H1 (cell line): ENCODE data around the gene KMT2E. TPM values are rescaled to one million over a fixed set of nuclear protein-coding genes. Genes with fewer than 3 reads are reported as not detected.

Experiments
- CTCF ChIA-PET: fragments of 300-600 bp; sonication (Branson Sonifier 250); formaldehyde crosslinking; loops from one replicate; lab custom pipeline; 2021; ENCODE audit not compliant: partially characterized antibody; lab: Charles Lee
- POLR2A ChIA-PET: fragments of 300-600 bp; sonication (Branson Sonifier 250); formaldehyde crosslinking; loops from one replicate; lab custom pipeline; 2021; ENCODE audit warnings: inconsistent platforms; ENCODE audit not compliant: partially characterized antibody; lab: Charles Lee
- DNase-seq, 2 experiments: peaks; one replicate each; pipeline versions ENCODE4 v3.0.0 to v3.0.0-alpha.2; 2010 to 2022; ENCODE audit warnings: low spot score in 2 of 2, low read depth in 1 of 2, mixed read lengths in 1 of 2
- FAIRE-seq: peaks from 2 replicates; lab custom pipeline; 2011; peaks lifted over from hg19 to GRCh38; lab: Jason Lieb, UNC
- H2AFZ ChIP-seq: 2 replicates; pipeline ENCODE4 v1.8.1; 2012; ENCODE audit warnings: low read length, inconsistent platforms
- H2AK5ac ChIP-seq: 2 replicates; pipeline ENCODE4 v1.6.1; 2013; ENCODE audit warnings: low read depth, low read length
- H2BK120ac ChIP-seq: replicated peaks from 2 replicates; pipeline ENCODE3; 2013; ENCODE audit warnings: low read depth, low read length, inconsistent platforms
- H2BK12ac ChIP-seq: 2 replicates; pipeline ENCODE4 v1.6.1; 2013; ENCODE audit warnings: low read depth, low read length
- H2BK15ac ChIP-seq: 2 replicates; pipeline ENCODE4 v1.6.1; 2013; ENCODE audit warnings: low read length
- H2BK20ac ChIP-seq: 2 replicates; pipeline ENCODE4 v1.6.1; 2013; ENCODE audit warnings: low read length
- H2BK5ac ChIP-seq: 2 replicates; pipeline ENCODE4 v1.6.1; 2013; ENCODE audit warnings: low read depth, low read length
- H3K14ac ChIP-seq: 2 replicates; pipeline ENCODE4 v1.6.1; 2013; ENCODE audit warnings: inconsistent platforms; ENCODE audit not compliant: insufficient read length
- H3K18ac ChIP-seq: 2 replicates; pipeline ENCODE4 v1.6.1; 2013; ENCODE audit warnings: low read length; ENCODE audit errors: extremely low read depth
- H3K23ac ChIP-seq: 2 replicates; pipeline ENCODE4 v1.6.1; 2013; ENCODE audit warnings: inconsistent platforms; ENCODE audit not compliant: insufficient read length
- H3K23me2 ChIP-seq: 2 replicates; pipeline ENCODE4 v1.6.1; 2013; ENCODE audit warnings: low read depth, low read length
- H3K27ac ChIP-seq: 2 replicates; pipeline ENCODE4 v1.6.1; 2011; ENCODE audit warnings: low read depth, low read length, inconsistent platforms
- H3K27me3 ChIP-seq, 4 experiments: replicated peaks in 1 of 4; 1 replicate in 1 of 4; 2 replicates in 3 of 4; pipeline versions ENCODE4 v1.6.1 to v1.8.1; 2011 to 2013; ENCODE audit warnings: low read length in 3 of 4, mild to moderate bottlenecking in 3 of 4, inconsistent platforms in 2 of 4, mixed read lengths in 2 of 4, moderate library complexity in 1 of 4; ENCODE audit not compliant: control insufficient read depth in 3 of 4, insufficient read depth in 3 of 4; ENCODE audit errors: extremely low read depth in 1 of 4
- H3K36me3 ChIP-seq, 4 experiments: 2 replicates each; pipeline versions ENCODE4 v1.6.1 to v1.8.1; 2011 to 2013; ENCODE audit warnings: mild to moderate bottlenecking in 4 of 4, low read length in 3 of 4, moderate library complexity in 2 of 4, control low read depth in 1 of 4, inconsistent platforms in 1 of 4; ENCODE audit not compliant: insufficient read depth in 4 of 4, control insufficient read depth in 2 of 4
- H3K4ac ChIP-seq: replicated peaks from 2 replicates; pipeline ENCODE3; 2013; ENCODE audit warnings: low read length, low read depth, mixed read lengths, inconsistent platforms; ENCODE audit not compliant: insufficient read length
- H3K4me1 ChIP-seq, 4 experiments: replicated peaks in 1 of 4; 1 replicate in 1 of 4; 2 replicates in 3 of 4; pipeline versions ENCODE4 v1.6.1 to v1.8.1; 2011 to 2013; ENCODE audit warnings: low read length in 3 of 4, inconsistent platforms in 2 of 4, mixed read lengths in 1 of 4; ENCODE audit not compliant: insufficient read depth in 4 of 4, control insufficient read depth in 3 of 4
- H3K4me2 ChIP-seq, 2 experiments: 2 replicates each; pipeline versions ENCODE4 v1.6.1 to v1.8.1; 2011 to 2013; ENCODE audit warnings: low read depth in 2 of 2, low read length in 2 of 2, control low read depth in 1 of 2, inconsistent platforms in 1 of 2, mild to moderate bottlenecking in 1 of 2; ENCODE audit not compliant: insufficient read depth in 1 of 2
- H3K4me3 ChIP-seq, 4 experiments: fragments of 200-600, 300-600 bp in 1 of 4; sonication (generic), shearing (Covaris generic), sonication (Bioruptor Twin) in 1 of 4; 2 replicates each; pipeline versions ENCODE4 v1.5.1 to v1.8.1; 2011 to 2016; ENCODE audit warnings: low read length in 4 of 4, low read depth in 3 of 4, control low read depth in 2 of 4, inconsistent platforms in 2 of 4, mild to moderate bottlenecking in 2 of 4, mixed read lengths in 1 of 4, moderate library complexity in 1 of 4; ENCODE audit not compliant: insufficient read depth in 2 of 4; ENCODE audit errors: extremely low read depth in 1 of 4
- H3K56ac ChIP-seq: replicated peaks from 2 replicates; pipeline ENCODE3; 2013; ENCODE audit warnings: low read depth, mild to moderate bottlenecking, mixed read lengths, low read length, inconsistent platforms; ENCODE audit not compliant: insufficient read length
- H3K79me1 ChIP-seq: 2 replicates; pipeline ENCODE4 v1.6.1; 2013; ENCODE audit warnings: low read depth, low read length, control low read depth
- H3K79me2 ChIP-seq, 2 experiments: 2 replicates each; pipeline versions ENCODE4 v1.6.1 to v1.8.1; 2012 to 2013; ENCODE audit warnings: low read length in 2 of 2, mild to moderate bottlenecking in 2 of 2, inconsistent platforms in 1 of 2; ENCODE audit not compliant: insufficient read depth in 2 of 2, control insufficient read depth in 1 of 2
- H3K9ac ChIP-seq, 4 experiments: replicated peaks in 1 of 4; 1 replicate in 1 of 4; 2 replicates in 3 of 4; pipeline versions ENCODE4 v1.6.1 to v1.8.1; 2011 to 2013; ENCODE audit warnings: low read depth in 3 of 4, low read length in 3 of 4, control low read depth in 2 of 4, mild to moderate bottlenecking in 2 of 4, moderate library complexity in 2 of 4, inconsistent platforms in 1 of 4; ENCODE audit errors: extremely low read depth in 1 of 4
- H3K9me3 ChIP-seq, 2 experiments: 2 replicates each; pipeline versions ENCODE4 v1.6.1 to v1.8.1; 2012 to 2013; ENCODE audit warnings: mild to moderate bottlenecking in 2 of 2, moderate library complexity in 2 of 2, control low read depth in 1 of 2, inconsistent platforms in 1 of 2, low read depth in 1 of 2, low read length in 1 of 2, mixed read lengths in 1 of 2; ENCODE audit not compliant: insufficient read depth in 2 of 2
- H4K20me1 ChIP-seq, 2 experiments: replicated peaks in 1 of 2; 2 replicates each; pipeline versions ENCODE3 to v1.8.1; 2011 to 2013; ENCODE audit warnings: inconsistent platforms in 2 of 2, low read length in 2 of 2, mild to moderate bottlenecking in 1 of 2; ENCODE audit not compliant: insufficient read depth in 2 of 2, control insufficient read depth in 1 of 2
- H4K5ac ChIP-seq: 2 replicates; pipeline ENCODE4 v1.6.1; 2013; ENCODE audit warnings: low read length, low read depth, mixed read lengths, inconsistent platforms; ENCODE audit not compliant: insufficient read length
- H4K8ac ChIP-seq: 2 replicates; pipeline ENCODE4 v1.8.0; 2013; ENCODE audit warnings: mild to moderate bottlenecking, moderate library complexity, low read length, inconsistent platforms; ENCODE audit not compliant: insufficient read depth; ENCODE audit errors: extremely low read depth
- H4K91ac ChIP-seq: replicated peaks from 2 replicates; pipeline ENCODE3; 2013; ENCODE audit warnings: low read length, mixed read lengths, inconsistent platforms; ENCODE audit not compliant: insufficient read length
- ASH2L ChIP-seq: fragments of 200-600, 300-600 bp; sonication (generic); IDR thresholded peaks from one replicate; pipeline ENCODE4 v1.7.1; 2017; ENCODE audit warnings: low read length
- CBX8 ChIP-seq: fragments of 300-800, 300-1000 bp; sonication (generic); IDR thresholded peaks from 2 replicates; pipeline ENCODE4 v1.7.1; 2016; ENCODE audit warnings: low read depth, low read length, borderline replicate concordance
- EZH2 ChIP-seq: fragments of 200-600 bp; sonication (generic); IDR thresholded peaks from 2 replicates; pipeline ENCODE4 v1.7.1; 2012; ENCODE audit warnings: low read depth, mild to moderate bottlenecking, moderate library complexity, low read length, inconsistent platforms; ENCODE audit not compliant: severe bottlenecking
- GTF2F1 ChIP-seq: IDR thresholded peaks from 2 replicates; pipeline ENCODE4 v1.6.1; 2012; ENCODE audit warnings: low read depth, low read length, improper control_type of control experiment, borderline replicate concordance
- SP2 ChIP-seq: IDR thresholded peaks from 2 replicates; pipeline ENCODE4 v1.6.1; 2012; ENCODE audit warnings: mild to moderate bottlenecking, low read length, inconsistent platforms
- SUZ12 ChIP-seq: fragments of 200-600 bp; sonication (generic); IDR thresholded peaks from 2 replicates; pipeline ENCODE4 v1.6.1; 2012; ENCODE audit warnings: mild to moderate bottlenecking, inconsistent platforms, low read length, moderate library complexity, mixed read lengths
- TBP ChIP-seq: IDR thresholded peaks from 2 replicates; pipeline ENCODE4 v1.6.1; 2011; ENCODE audit warnings: low read depth, low read length, improper control_type of control experiment
- ZNF274 ChIP-seq: IDR thresholded peaks from 2 replicates; pipeline ENCODE4 v1.7.0; 2012; ENCODE audit warnings: low read length, borderline replicate concordance; ENCODE audit errors: extremely low read depth
- WGBS, 2 experiments: shearing (Covaris generic) in 1 of 2; methylation state at CpG; one replicate each; pipeline versions ENCODE4 v1.1.6 to v1.1.7; 2013 to 2015; ENCODE audit warnings: low lambda C conversion rate in 2 of 2, mixed read lengths in 2 of 2, inconsistent platforms in 1 of 2, low coverage in 1 of 2, missing lambda C conversion rate in 1 of 2; ENCODE audit not compliant: insufficient replicate concordance in 2 of 2, insufficient coverage in 1 of 2, insufficient read length in 1 of 2; ENCODE audit errors: extremely low coverage in 1 of 2, missing lambda C conversion rate in 1 of 2; 5-methylcytosine and 5-hydroxymethylcytosine counted together
- polyA plus RNA-seq, 7 experiments: library from polyadenylated mRNA; depleted of rRNA in 3 of 7; stranded (reverse) in 5 of 7; unstranded in 2 of 7; fragments of >200 nt in 5 of 7; fragments of 200-250 nt in 2 of 7; gene quantifications; 1 replicate in 5 of 7; 2 replicates in 1 of 7; 4 replicates in 1 of 7; pipeline versions ENCODE4 v1.2.1 to v1.2.3, GENCODE V29; 2011 to 2013; ENCODE audit warnings: missing spikeins in 2 of 7, mixed read lengths in 2 of 7
- total RNA-seq: library from RNA; stranded (reverse); fragmentation: NEBNext Ultra II Directional; extraction: Animal tissue kit (Norgen Biotek cat#: 25700); gene quantifications from 2 replicates; pipeline ENCODE4 v1.2.1, GENCODE V29; 2021

The KMT2E gene
- total and polyA plus RNA-seq, 2 of the 8 experiments (the other 6 are each of a cell fraction or from before 2014, with no cell fraction given) = 10.9 to 45.0 TPM

DNA sequence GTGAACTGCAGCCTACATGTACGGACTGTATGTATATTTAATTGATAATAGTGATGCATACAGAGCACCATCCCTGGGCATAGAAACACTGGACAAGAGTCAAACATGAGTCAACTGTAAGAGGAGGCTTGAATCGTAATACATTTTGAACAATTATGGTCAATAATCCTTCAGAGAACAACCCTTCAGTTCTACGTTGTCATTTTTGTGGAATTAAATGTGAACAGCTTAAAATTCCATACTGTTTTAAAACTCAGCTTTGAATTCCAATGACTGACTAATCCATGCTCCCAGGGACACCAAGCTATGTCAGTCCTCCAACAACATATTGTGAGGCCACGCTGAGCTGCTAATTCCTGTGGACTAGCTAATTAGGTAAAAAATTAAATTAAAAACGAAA lies 41.5 kb upstream of the KMT2E start:
- no peak overlapping the region for H2BK15ac ChIP-seq
- ChIA-PET CTCF (interaction anchor here (1.0 to 2.6 kb wide), 2 partner anchors 8 to 45 kb away, joined by 3 to 13 read pairs; no protein-coding TSS in a partner anchor), POLR2A (interaction anchor here (1.4 to 5.9 kb wide), 2 partner anchors 11 to 41 kb away, joined by 4 to 36 read pairs; partner anchors contain the start of gene KMT2E)
- H2BK12ac ChIP-seq = no peak overlapping the region
- no peak overlapping the region for H2BK20ac ChIP-seq
- H2AK5ac ChIP-seq = no peak overlapping the region
- H3K79me1 ChIP-seq = no peaks in the 10 kb centered on the region
- no peak overlapping the region for H2BK120ac ChIP-seq
- H3K9ac ChIP-seq = no peak overlapping the region
- FAIRE-seq (no peak), DNase-seq (no peak)
- no peak overlapping the region for H3K4me3 ChIP-seq
- H3K36me3 ChIP-seq = no peaks in the 10 kb centered on the region
- no peak overlapping the region for H4K8ac ChIP-seq
- H2BK5ac ChIP-seq = no peak overlapping the region
- H3K4me1 ChIP-seq = no peaks in the 10 kb centered on the region
- H3K23ac ChIP-seq = no peak overlapping the region
- H4K5ac ChIP-seq = no peak overlapping the region
- no peak overlapping the region for H4K91ac ChIP-seq
- no peaks in the 10 kb centered on the region for H3K23me2 ChIP-seq
- no peaks in the 10 kb centered on the region for H4K20me1 ChIP-seq
- no peak overlapping the region for H3K56ac ChIP-seq
- H3K18ac ChIP-seq = no peak overlapping the region
- H3K9me3 ChIP-seq = no peaks in the 10 kb centered on the region; a peak in 1 of 4 replicates
- no peak overlapping the region for H3K27ac ChIP-seq
- no peaks in the 10 kb centered on the region for H3K27me3 ChIP-seq
- no peak overlapping the region for H3K4me2 ChIP-seq
- no peak overlapping the region for H3K14ac ChIP-seq
- no peaks in the 10 kb centered on the region for H3K79me2 ChIP-seq
- 89% methylated on average over 5 of the region's 5 CpGs; no CpG with 5 or more reads in 1 of the 2 experiments for WGBS, 2 experiments
- H2AFZ ChIP-seq = no peak overlapping the region
- TF ChIP-seq EZH2 (no peak), TBP (no peak), ZNF274 (no peak), SUZ12 (no peak), GTF2F1 (no peak), ASH2L (no peak), CBX8 (no peak), SP2 (no peak)
- H3K4ac ChIP-seq = no peak overlapping the region
